Measurements from ENCODE around the gene ABCC8.

The ABCC8 gene

DNA sequence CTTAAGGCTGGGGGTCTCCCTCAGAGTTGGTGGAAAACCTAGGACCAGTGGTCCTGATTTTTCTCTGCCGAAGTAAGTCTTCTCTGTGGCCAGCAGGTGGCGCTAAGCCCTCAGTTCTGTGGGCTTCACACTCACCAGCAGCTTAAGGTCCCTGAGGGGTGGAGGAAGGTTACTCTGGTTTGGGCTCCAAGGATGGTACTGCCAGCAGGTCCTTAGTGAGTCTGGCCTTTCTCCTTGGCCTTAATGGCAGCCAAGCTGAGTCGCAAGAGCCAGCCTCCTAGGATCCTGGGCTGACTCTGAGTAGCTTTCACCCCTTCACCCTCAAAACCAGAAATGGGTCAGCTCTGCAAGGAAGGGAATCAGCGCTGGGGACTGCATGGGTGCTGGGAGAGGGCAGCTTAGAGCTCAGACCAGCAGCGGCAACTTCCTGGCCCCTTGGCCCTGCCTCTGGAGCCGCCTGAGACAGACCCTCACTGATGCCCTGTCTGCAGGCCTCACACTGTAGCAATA, 92.6 kb downstream of the ABCC8 start:
- peak; percentile 9 for DNase-seq

DNA sequence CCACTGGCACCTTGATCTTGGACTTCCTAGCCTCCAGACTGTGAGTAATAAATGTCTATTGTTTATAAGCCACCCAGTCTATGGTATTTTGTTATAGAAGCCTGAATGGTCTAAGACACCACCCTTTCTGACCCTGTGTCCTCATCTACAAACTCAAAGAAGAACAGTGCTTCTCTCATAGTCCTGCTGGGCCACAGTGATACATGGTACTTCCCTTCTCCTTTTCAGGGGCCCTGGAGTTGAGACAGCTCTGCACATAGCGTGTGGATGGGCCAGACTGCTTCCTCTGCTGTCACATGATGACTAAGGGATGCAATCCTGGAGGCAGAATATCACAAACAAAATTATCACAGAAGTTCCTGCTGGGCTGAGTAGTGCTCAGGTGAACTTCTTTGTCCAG, 93.2 kb downstream of the ABCC8 start:
- no peak for DNase-seq

DNA sequence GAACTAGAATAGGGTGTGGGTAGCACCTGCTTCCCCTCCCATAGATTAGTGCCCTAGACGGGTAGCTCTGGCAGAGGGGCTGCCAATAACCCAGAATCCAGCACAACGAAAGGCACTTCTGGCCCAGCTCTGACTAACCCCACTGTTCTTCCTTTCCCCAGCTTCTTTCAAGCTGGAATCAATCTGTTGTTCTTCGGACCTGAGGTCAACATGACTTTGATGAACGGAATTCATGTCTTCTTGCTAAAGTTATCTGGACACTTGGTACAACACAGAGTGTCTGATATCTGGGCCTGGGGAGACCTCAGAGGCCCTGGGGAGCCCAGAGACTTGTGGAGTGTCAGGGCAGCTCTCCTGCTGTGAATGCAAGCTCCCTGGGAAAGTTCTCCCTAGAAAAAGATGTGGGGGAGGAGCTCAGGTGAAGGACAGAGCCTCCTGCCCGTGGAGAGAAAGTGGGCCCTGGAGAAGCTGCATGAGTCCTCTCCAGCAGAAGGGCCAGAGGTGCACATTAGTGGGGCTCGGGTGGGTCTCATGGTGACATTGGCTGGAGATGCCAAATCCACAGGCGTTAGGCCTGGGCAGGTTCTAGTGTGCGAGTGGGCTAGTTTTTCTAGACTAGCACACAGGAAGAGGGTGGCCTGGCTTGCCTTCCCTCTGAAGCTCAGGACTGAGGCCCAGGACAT, 94.5 kb downstream of the ABCC8 start:
- no peak for DNase-seq

DNA sequence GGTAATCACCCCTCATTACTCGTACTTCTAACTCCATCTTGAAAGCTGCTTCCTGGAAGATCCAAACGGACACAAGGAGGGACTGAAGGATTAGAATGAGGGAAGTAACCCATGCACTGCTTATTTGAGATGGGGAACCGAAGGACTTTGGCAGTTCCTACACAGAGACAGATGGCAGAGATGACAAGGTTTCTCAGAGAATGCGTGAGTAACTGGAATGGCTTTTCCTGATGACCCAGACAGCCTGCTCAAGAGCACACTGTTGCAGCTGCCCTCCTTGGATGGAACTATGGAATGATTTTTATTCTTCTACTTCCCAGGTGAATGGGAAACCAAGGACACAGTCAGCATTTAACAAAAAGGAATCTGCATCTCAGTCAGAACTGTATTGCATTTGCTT, 95.5 kb downstream of the ABCC8 start:
- no peak for DNase-seq

DNA sequence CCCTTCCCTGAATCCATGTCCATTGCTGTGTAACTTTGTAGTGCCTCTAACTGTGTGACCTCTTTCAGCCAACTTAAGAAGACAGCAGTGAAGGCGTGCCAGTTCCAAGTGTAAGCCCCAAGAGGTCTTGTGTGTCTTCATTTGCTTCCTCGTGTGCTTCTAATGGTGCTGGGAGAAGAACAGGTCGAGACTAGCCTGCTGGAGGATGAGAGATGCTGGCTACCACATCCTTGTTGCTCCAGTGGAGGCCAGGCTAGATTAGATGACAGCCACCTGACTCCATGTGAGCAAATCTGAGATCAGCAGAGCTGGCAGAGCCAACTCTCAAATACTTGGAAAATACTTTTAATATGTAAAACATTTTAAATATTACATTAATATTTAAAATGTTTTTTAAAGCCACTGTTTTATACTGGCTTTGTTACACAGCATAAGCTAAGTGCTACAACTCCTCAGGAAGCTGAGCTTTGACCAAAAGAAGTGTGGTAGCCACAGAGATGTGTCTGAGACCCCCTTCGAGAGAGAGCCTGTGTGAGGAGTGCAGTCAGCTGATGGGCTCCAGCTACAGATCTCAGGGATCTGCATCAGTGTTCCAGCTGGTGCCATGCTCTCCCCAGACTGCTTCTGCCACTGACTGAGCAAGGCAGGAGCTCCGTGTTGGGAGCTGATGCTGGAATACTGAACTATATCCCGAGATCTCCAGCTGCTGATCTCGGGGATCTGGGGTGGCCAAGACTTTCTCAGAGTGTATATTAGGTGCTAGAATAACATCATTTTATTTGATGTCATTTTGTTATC, 97.1 kb downstream of the ABCC8 start:
- DNase-seq: no peak

DNA sequence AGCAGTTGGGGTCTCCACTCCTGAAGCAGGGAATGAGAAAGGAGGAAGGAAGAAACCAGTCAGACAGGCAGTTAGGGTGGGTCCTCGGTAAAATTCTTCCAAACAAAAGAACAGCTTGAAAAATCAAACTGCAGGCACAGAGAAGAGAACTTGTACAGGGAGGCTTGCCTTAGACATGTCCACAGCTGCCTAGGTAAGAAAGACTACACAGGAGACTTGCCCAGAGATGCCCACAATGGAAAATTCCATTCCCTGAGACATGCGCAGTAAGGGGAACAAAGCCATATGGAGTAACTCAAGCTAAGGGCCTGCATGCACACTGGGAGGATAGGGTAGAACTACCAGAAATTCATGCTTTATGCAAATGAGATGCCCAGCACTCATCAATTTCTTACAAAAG, 98.0 kb downstream of the ABCC8 start:
- no peak for DNase-seq

DNA sequence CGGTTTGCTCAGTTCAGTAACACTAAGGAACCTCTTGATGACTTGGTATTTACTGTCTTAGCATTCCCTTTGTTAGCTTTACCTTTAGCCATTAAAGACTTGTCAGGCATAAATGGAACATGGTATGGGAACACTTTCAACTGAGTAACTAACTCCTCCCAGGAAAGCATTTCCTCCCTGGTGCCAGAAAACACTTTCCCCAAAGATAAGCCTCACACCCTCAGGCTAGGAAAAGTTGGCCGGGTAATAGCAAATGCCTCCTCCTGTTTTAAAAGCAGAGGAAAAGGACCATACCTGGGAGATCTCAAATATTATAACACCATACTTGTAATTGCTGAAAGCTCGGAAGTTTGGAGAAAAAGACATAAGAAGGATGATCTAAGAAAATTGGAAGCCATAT, 100.2 kb downstream of the ABCC8 start:
- no peak for DNase-seq

DNA sequence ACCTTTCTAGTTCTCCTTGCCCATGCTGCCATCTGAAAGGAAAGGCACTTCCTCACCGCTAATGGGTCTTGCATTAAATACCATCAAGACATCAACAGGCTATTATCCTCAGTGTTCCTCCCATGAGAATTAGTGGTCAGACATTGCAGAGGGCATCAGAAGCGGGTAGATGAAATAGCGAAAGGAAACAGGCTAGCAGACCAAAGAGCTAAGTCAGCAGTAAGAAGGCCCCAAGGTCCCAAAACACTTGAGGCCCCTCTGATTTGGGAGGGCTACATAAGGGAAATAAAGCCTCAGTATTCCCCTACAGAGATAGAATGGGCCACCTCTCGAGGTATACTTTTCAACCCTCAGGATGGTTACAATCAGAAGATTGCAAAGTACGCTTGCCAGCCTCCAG, 101.1 kb downstream of the ABCC8 start:
- no peak for DNase-seq

DNA sequence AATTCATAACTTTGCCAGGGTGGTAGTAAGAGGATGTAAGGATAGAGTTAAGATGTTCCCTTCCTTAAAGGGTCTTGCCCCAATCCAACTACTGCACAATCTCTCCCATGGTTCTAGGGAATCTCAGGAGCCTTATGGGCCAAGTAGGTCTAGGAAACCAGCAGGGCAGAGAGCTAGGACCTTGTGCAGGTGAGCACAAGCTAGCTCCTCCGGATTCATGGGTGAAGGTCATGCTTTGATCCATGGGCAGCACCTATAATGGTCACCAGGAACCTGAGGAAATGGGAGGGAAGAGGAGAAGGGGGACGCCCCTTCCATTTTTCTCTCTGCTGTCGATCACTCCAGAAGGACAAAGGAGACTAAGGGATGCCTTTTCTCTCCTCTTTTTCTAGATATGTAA, 105.0 kb downstream of the ABCC8 start:
- no peak for DNase-seq

DNA sequence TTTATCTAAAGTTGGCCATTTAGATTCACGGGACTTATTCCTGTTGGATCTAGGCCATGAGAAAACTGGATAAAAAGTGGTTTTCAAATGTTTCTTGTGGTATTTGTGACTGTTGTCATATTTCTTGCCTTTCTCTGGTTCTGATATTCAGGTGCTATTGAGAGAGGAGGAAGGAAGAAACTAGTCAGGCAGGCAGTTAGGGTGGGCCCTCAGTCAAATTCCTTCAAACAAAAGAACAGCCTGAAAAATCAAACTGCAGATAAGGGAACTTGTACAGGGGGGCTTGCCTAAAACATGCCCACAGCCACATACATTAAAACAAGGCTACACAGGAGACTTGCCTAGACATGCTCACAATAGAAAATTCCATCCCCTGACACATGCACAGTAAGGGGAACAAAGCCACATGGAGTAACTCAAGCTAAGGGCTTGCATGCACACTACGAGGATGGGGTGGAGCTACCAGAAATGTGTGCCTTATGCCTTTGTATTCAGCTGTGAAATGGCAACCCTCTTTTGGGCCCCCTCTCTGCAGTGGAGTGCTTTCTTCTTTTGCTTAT, 106.9 kb downstream of the ABCC8 start:
- no peak for DNase-seq

DNA sequence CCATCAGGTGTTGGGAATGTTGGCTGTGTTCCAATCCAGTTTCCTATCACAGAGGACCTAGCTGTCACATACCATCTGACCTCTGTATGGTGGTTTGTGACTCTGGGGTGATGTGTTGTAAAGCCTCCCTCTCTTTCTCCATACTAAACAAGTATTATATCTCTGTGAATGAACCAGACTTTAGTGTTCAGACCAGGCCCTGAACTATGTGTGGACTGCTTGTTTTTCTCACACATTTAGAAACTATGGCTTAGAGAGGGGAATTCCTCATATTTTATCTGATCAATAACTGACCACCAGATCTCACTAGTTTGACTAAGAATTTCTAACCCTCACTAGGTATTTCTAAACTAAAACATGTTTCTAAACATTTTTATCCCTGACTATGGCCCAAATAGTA, 107.6 kb downstream of the ABCC8 start:
- no peak for DNase-seq

DNA sequence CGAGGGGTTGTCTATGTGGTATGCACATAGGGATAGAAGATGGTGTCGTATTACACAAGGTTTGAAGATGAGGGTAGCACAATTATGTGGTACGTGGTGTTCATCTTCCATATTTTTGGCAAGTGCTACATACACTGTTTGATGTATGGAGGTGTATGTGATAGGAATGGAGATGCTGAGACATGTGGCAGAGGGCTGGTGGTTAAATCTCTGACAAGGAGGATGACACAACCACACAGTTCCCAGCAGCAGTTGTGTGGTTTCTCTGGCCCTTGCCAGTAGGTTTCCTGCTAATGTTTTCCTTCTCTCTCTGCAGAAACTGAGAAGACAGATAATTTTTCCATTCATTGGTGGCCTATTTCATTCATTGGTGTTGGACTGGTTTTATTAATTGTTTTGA, 108.1 kb downstream of the ABCC8 start:
- no peak for DNase-seq

DNA sequence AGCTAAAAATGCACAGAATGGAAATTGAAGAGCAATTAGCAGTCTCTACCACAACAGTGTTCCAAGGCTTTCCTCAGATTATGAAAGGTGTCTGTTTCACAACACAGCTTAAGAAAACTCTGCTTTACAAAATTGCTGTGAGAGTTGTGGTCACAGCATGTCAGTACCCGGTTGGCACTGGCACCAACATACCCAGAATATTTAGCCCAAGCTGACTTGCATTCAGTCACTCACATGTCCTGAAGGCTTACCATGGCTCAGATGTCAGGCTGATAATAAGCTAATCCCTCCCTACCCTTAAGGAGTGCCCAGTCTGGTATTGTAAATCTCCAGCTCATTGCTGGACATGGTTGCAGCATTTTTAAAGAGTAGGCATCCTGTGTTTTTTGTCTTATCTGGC, 110.2 kb downstream of the ABCC8 start:
- no peak for DNase-seq

DNA sequence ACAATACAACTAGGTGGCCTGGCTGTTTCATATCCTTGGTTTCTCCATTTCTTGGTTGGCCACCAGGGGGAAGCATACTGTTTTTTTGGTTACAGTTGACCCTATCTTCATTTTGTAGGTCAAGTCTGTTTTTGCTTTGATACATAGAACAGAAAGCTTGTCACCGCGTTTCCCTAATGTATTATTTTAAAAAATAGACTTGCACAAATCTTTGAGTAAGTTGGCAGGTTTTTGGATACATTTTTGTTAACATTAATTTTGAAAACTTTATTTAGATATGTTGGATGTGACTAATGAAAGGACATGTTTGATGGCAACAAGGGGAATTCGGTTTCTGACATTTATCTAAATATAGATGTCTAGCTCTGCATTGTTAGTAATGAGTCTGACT, 122.0 kb downstream of the ABCC8 start:
- DNase-seq: peak; percentile 44

DNA sequence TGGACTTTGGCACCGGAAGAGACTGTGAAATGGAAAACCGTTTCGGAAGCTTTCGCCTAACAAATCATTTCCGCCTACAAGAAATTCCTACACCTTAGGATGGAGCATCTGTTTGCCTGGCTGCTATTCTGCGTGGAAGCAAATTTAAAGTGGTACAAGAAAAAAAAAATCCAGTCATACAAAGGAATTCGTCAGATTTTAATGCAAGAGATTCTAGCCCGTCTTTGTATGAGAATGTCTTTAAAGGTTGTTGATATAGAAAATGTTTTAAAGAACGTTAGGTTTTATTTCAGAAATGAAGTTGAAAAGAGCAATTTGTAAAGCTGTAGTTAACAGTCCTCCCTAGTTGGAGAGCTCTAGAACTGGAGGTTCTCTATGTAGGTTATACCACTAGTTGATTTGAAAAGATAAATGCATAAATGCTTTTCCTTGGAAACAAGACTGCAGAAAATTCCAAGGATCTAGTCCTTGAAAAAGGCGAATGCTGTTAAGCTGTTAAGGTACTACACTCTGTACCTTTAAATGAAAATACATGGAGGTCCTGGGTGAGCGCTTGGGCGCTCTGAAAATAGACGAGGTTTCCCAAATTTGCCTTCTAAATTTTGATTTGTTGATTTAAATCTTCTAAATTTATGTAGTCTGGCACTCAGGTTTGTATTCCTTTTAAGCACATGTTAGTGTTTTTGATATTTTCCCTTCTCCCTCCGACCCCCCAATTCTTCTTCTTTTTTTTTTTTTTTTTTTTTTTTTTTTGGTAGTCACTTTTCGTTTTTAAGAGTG, 122.6 kb downstream of the ABCC8 start:
- no peak for DNase-seq

DNA sequence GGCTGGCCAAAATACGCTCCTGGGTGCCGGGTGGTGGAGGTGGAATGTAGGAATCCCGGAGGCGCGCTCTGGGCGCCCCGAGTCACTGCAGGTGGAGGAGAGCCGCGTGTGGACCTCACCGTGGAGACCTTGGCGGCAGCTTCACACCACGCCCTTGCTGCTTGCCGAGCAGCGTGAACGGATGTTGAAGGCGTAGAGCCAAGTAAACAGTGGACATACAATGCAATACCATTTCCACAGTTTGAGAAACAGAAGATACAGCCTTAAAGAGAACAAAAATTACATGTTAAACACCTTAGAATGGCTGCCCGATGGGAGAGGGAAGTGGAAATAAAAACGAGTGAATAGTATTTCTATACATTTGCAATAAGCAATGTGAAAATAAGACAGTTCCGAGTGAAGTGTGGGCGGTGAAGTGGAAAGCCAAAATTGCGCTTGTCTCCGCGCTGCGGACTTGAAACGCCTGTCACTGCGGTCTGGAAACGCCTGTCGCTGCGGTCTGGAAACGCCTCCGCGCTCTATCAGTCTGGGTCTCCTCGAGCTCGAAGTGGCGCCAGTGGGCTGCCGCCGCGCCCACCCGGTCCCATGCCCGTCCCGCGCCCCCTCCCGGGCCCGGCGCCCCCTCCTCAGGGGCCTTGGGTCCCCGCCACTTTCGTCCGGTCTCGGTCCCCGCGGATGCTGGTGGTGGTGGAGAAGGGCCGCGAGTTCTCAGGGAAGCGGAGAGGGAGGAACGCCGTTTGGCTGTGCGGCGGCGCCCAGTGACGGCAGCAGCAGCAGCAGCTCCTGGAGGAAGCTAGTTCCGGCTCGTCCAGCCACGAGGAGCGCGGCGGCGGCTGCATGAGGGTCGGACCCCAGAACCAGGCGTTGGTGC, 123.5 kb downstream of the ABCC8 start:
- DNase-seq: peak; percentile 21

DNA sequence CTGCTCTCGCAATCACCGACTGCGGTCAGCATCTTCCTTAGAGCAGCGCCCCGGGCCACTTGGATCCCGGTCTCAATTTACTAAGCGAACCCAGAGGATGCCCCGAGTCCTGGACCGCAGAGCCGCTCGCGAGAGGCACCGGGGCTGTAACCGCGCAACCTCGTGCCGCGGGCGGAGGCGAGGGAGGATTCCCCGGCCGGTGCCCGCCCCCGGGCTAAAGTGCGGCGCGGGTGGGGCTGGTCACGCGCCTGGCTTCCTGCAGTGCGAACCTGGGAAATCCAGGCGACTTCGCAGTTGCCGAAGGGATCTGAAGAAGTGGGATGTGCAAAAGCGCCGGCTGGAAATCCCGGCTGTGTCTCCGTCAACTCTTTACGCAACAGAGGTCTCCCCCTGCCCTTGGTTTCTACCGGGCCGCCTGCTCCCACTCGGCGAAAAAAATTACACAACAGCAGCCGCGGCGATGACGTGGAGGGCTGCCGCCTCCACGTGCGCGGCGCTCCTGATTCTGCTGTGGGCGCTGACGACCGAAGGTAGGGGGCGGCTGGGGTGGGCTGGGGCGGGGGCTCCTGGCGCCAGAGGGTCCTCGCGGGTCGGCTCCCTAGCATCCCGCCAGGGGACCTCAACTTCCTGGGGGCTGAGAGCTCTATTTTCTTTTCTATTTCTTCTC, 125.0 kb downstream of the ABCC8 start, which contains the start of gene NCR3LG1:
Gene NCR3LG1, plus strand, starts transcription at position 291 of the 667 bp plus-strand sequence. Its CDS starts 170 bp downstream, at position 461.
- DNase-seq: peak; percentile 9

DNA sequence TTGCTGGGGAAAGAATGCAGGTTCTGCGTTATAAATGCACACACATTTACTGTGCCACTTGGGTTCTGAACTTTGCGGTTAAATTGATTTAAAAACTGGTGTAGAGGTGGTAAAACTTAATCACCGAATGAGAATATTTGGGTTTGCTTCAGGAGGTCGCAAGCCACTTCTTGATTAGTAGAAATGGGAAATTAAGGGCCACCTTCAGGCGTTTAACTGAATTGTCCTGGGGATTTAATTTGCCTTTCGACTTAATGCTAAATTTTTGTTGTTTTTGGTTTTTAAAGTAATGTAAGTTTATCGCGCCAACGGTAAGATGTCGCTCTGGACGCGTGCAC, 125.5 kb downstream of the ABCC8 start:
- DNase-seq: no peak

DNA sequence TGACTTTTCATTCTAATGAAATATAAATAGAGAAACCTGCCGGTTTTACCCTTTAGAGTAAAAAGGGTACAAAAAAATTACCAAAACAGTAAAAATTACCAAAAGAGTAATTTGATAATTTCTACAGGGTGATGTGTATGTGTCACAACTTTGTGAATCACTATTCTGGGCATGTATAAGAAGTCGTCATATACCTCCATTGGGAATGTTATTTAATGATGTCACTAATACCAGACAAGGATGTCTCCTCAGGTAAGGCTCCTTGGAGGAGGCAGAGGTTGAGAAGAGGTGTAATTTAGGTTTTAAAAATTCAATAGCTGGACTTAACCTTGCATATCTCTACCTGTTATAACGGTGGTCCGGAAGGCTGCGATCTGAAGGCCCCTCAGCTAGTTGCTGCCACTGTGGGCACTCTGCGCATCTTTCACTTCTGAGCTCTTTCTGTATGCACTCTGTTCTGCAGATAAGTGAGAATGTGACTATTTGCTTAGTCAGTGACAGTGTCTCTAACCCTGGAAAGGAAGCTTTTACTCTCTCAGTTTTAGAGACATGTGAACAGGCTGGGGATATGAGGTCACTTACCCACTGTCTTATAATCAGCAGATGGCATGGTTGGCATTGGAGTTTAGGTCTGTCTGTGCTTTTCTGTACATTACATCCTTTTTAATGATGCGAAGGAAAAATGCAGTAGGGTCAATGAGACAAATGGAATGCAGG, 126.0 kb downstream of the ABCC8 start:
- DNase-seq: no peak

DNA sequence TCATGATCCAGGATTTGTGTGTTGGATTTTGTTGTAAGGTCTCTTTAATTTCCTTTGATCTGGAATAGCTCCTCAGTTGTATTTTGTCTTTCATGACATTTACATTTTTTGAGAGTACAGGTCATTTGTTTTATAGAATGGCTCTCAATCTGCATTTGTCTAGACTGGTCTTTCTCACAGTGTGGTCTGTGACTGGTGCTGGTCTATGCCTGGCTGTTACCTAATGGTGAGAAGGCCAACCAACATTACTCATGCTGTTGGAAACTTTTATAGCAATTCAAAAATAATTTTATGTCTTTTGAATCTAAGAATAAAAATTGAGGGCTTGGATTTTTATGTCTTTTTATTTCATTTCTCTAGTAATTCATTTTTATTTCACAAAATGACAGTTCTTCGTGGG, 129.0 kb downstream of the ABCC8 start:
- DNase-seq: no peak

DNA sequence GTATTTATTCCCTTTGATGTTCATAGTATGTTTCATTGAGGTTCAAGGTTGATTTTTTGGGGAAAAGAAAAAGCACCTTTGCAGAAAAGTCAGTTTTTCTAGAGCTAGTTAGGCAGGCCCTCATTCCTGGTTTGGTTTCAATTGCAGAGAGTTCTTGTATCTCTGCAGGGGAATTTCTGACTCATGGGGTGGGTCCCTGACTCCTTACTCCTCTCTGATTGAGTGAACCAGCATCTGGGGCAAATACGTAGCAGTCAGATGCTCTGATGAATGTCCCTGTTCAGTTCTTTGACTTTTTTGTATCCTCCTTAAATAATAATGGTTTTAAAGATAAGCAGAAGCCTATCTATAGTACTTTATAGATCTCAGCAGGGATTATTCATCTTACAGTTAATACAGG, 132.7 kb downstream of the ABCC8 start:
- DNase-seq: no peak

All from GF-D8 (cell line).